Measurements from ENCODE around the gene LARGE1.

DNA sequence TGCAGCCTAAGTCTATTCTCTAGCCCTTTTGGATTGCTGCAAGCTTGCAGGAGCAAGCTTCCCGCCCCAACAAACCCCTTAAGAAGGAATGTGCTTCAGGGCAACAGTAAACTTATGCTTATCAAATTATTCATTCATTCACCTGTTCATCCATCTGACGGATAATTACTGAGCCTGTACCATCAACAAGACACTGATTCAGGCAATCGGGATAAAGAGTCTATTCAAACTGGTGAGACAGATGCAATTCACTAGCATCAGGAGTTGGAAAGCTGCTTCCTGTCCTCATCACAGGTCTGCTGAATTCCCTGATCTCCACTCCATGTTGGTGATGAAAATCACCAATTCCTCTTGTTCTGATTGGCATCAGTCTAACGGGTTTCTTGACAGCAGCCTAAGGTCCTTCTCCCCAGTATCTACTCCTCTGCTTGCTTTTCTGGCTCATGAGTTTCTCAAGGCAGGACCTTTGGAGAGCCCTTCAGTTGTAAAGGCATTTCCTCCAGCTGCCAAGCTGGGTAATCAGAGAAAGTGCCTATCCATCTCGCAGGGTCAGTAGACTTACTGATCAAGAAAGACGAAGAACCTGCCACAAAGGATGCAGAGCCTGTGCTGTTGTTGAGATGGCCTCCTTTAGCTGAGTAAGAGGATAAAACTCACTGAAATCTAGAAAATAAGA lies 433.1 kb downstream of the LARGE1 start:
- no peak for TF ChIP-seq TBL1XR1 (IDR thresholded peaks at IDR 0.05; ENCODE audit: low read length in 2 of 2)
- TF ChIP-seq, protein P1, sequence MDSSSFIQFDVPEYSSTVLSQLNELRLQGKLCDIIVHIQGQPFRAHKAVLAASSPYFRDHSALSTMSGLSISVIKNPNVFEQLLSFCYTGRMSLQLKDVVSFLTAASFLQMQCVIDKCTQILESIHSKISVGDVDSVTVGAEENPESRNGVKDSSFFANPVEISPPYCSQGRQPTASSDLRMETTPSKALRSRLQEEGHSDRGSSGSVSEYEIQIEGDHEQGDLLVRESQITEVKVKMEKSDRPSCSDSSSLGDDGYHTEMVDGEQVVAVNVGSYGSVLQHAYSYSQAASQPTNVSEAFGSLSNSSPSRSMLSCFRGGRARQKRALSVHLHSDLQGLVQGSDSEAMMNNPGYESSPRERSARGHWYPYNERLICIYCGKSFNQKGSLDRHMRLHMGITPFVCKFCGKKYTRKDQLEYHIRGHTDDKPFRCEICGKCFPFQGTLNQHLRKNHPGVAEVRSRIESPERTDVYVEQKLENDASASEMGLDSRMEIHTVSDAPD (CRISPR knock-in tag; IDR thresholded peaks at IDR 0.05) = no peak
- TF ChIP-seq FOXP1 (CRISPR knock-in tag; IDR thresholded peaks at IDR 0.05) = no peak
- TF ChIP-seq, protein P2, sequence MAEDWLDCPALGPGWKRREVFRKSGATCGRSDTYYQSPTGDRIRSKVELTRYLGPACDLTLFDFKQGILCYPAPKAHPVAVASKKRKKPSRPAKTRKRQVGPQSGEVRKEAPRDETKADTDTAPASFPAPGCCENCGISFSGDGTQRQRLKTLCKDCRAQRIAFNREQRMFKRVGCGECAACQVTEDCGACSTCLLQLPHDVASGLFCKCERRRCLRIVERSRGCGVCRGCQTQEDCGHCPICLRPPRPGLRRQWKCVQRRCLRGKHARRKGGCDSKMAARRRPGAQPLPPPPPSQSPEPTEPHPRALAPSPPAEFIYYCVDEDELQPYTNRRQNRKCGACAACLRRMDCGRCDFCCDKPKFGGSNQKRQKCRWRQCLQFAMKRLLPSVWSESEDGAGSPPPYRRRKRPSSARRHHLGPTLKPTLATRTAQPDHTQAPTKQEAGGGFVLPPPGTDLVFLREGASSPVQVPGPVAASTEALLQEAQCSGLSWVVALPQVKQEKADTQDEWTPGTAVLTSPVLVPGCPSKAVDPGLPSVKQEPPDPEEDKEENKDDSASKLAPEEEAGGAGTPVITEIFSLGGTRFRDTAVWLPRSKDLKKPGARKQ (CRISPR knock-in tag; IDR thresholded peaks at IDR 0.05) = no peak
- no peak for TF ChIP-seq ZNF551 (CRISPR knock-in tag; IDR thresholded peaks at IDR 0.05)
- TF ChIP-seq, protein P3, sequence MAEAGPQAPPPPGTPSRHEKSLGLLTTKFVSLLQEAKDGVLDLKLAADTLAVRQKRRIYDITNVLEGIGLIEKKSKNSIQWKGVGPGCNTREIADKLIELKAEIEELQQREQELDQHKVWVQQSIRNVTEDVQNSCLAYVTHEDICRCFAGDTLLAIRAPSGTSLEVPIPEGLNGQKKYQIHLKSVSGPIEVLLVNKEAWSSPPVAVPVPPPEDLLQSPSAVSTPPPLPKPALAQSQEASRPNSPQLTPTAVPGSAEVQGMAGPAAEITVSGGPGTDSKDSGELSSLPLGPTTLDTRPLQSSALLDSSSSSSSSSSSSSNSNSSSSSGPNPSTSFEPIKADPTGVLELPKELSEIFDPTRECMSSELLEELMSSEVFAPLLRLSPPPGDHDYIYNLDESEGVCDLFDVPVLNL (CRISPR knock-in tag; IDR thresholded peaks at IDR 0.05; ENCODE audit: low read depth) = no peak
- no peak for TF ChIP-seq POLR2AphosphoS5 (IDR thresholded peaks at IDR 0.05; ENCODE audit: control insufficient read depth, insufficient read depth, low read depth, low read length)
- no peak for TF ChIP-seq PRPF4 (IDR thresholded peaks at IDR 0.05; ENCODE audit: insufficient read depth, low read depth, low read length, poor library complexity, severe bottlenecking)
- TF ChIP-seq FOXA1 (IDR thresholded peaks at IDR 0.05; ENCODE audit: borderline replicate concordance) = no peak
- no peak for TF ChIP-seq JUND (IDR thresholded peaks at IDR 0.05; ENCODE audit: borderline replicate concordance, low read depth, low read length)
- no peak for TF ChIP-seq JUND (tag; IDR thresholded peaks at IDR 0.05; ENCODE audit: borderline replicate concordance, low read depth, low read length)
- TF ChIP-seq, protein P4, sequence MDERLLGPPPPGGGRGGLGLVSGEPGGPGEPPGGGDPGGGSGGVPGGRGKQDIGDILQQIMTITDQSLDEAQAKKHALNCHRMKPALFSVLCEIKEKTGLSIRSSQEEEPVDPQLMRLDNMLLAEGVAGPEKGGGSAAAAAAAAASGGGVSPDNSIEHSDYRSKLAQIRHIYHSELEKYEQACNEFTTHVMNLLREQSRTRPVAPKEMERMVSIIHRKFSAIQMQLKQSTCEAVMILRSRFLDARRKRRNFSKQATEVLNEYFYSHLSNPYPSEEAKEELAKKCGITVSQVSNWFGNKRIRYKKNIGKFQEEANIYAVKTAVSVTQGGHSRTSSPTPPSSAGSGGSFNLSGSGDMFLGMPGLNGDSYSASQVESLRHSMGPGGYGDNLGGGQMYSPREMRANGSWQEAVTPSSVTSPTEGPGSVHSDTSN (CRISPR knock-in tag; IDR thresholded peaks at IDR 0.05; ENCODE audit: low read depth) = no peak
- TF ChIP-seq, protein P4 (tag; conservative IDR thresholded peaks at IDR 0.05; ENCODE audit: low read depth) = no peak
- TF ChIP-seq ELF2 (CRISPR knock-in tag; IDR thresholded peaks at IDR 0.05) = no peak
- TF ChIP-seq FOXM1 (IDR thresholded peaks at IDR 0.05; ENCODE audit: low read depth) = no peak
- TF ChIP-seq FOXM1 (CRISPR knock-in tag; IDR thresholded peaks at IDR 0.05; ENCODE audit: low read depth) = no peak

Data from K562 (cell line).